K562 treated with DMSO at 1 percent for 48 hours (cell line): ENCODE data around the gene PCDH7. TPM values are rescaled to one million over a fixed set of nuclear protein-coding genes. Genes with fewer than 3 reads are reported as not detected.

Experiments
- total RNA-seq: library from RNA; unstranded; fragments of 300-600 nt; gene quantifications from 2 replicates; pipeline ENCODE4 v1.2.3, GENCODE V29; 2022; ENCODE audit warnings: low replicate concordance; ENCODE audit errors: extremely low read depth

The PCDH7 gene
- not detected in 2 replicates for total RNA-seq

GRCh38 chr4:30720021-30720660 lies at the start of gene PCDH7:
Gene PCDH7, plus strand, starts transcription at chr4:30720369. Its CDS starts 1,054 bp downstream, at chr4:30721423.

